GM12878 (cell line): ENCODE measurements around the gene ANTXR2. TPM values are rescaled to one million over a fixed set of nuclear protein-coding genes. Genes with fewer than 3 reads are reported as not detected.

Experiments
- ATAC-seq: fragments of 200-7000 bp; cut with Tn5 transposase; 3 replicates; pipeline ENCODE4 v1.9.1; 2020; ENCODE audit warnings: mild to moderate bottlenecking, moderate library complexity
- BruUV-seq: library from RNA; stranded (reverse); fragments of 400-500 nt; replicated peaks from 2 replicates; lab custom pipeline; 2021; lab: Mats Ljungman, UMichigan
- CTCF ChIA-PET: fragments of 300-600 bp; sonication (Branson Sonifier 250); formaldehyde crosslinking; extraction: SDS; loops from one replicate; lab custom pipeline; 2021; ENCODE audit warnings: inconsistent platforms; lab: Yijun Ruan, JAX
- POLR2A ChIA-PET: fragments of 350-600 bp; formaldehyde crosslinking; extraction: SDS; loops from one replicate; lab custom pipeline; 2021; ENCODE audit warnings: inconsistent platforms; lab: Charles Lee
- RAD21 ChIA-PET: fragments of 300-600 bp; sonication (Branson Sonifier 250); formaldehyde crosslinking; loops from one replicate; lab custom pipeline; 2023; ENCODE audit warnings: antibody characterized with exemption; ENCODE audit not compliant: unreplicated experiment; lab: Charles Lee
- SMC1A ChIA-PET: fragments of 300-600 bp; sonication (Branson Sonifier 250); formaldehyde crosslinking; loops from one replicate; lab custom pipeline; 2023; ENCODE audit not compliant: unreplicated experiment, uncharacterized antibody; lab: Charles Lee
- DNase-seq: peaks from one replicate; pipeline ENCODE4 v3.0.0-alpha.2; 2011; ENCODE audit warnings: low read depth, low spot score
- FAIRE-seq: peaks from 3 replicates; lab custom pipeline; 2011; peaks lifted over from hg19 to GRCh38; lab: Jason Lieb, UNC
- H2AFZ ChIP-seq: 2 replicates; pipeline ENCODE4 v1.6.0; 2011; ENCODE audit warnings: low read depth, low read length, control low read depth; ENCODE audit not compliant: control insufficient read depth
- H3K27ac ChIP-seq: 2 replicates; pipeline ENCODE4 v1.5.1; 2011; ENCODE audit warnings: control low read depth; ENCODE audit not compliant: control insufficient read depth, insufficient read depth
- H3K27me3 ChIP-seq, 2 experiments: replicated peaks in 1 of 2; 2 replicates each; pipeline versions ENCODE4 v1.6.0 to v1.6.1; 2011; ENCODE audit warnings: low read length in 1 of 2; ENCODE audit not compliant: control insufficient read depth in 2 of 2, insufficient read depth in 2 of 2
- H3K36me3 ChIP-seq, 2 experiments: 2 replicates each; pipeline ENCODE4 v1.5.1; 2011; ENCODE audit warnings: low read length in 1 of 2; ENCODE audit not compliant: control insufficient read depth in 2 of 2, insufficient read depth in 2 of 2
- H3K4me1 ChIP-seq: 2 replicates; pipeline ENCODE4 v1.6.1; 2011; ENCODE audit warnings: mild to moderate bottlenecking, low read length, moderate library complexity, mixed read lengths; ENCODE audit not compliant: control insufficient read depth, insufficient read depth
- H3K4me2 ChIP-seq: 2 replicates; pipeline ENCODE4 v1.6.0; 2011; ENCODE audit warnings: control low read depth; ENCODE audit not compliant: control insufficient read depth, insufficient read depth
- H3K4me3 ChIP-seq: fragments of 200-600 bp; sonication (generic); 2 replicates; pipeline ENCODE4 v1.5.1; 2016
- H3K79me2 ChIP-seq: 2 replicates; pipeline ENCODE4 v1.6.0; 2011; ENCODE audit warnings: low read length; ENCODE audit not compliant: control insufficient read depth, insufficient read depth
- H3K9ac ChIP-seq: 2 replicates; pipeline ENCODE4 v1.8.0; 2011; ENCODE audit warnings: low read length, control low read depth, mixed read lengths; ENCODE audit not compliant: control insufficient read depth, insufficient read depth
- H3K9me3 ChIP-seq: replicated peaks from 3 replicates; pipeline ENCODE4 v1.5.1; 2011; ENCODE audit warnings: mild to moderate bottlenecking, low read length; ENCODE audit not compliant: control insufficient read depth, insufficient read depth
- H4K20me1 ChIP-seq: 2 replicates; pipeline ENCODE4 v1.6.0; 2011; ENCODE audit not compliant: control insufficient read depth, insufficient read depth
- BCL3 ChIP-seq: IDR thresholded peaks from 2 replicates; pipeline ENCODE4 v1.6.1; 2011; ENCODE audit warnings: borderline replicate concordance, low read depth, mild to moderate bottlenecking, moderate library complexity, low read length; ENCODE audit not compliant: insufficient read depth, poor library complexity, severe bottlenecking
- CREB1 ChIP-seq: IDR thresholded peaks from 2 replicates; pipeline ENCODE4 v1.6.1; 2012; ENCODE audit warnings: low read depth, mild to moderate bottlenecking, inconsistent platforms
- E2F8 ChIP-seq: fragments of 450-650 bp; IDR thresholded peaks from 2 replicates; pipeline ENCODE4 v1.6.1; 2018; ENCODE audit warnings: mild to moderate bottlenecking, low read depth, moderate library complexity; ENCODE audit not compliant: partially characterized antibody
- EGR1 ChIP-seq, 2 experiments: IDR thresholded peaks; 1 replicate in 1 of 2; 2 replicates in 1 of 2; pipeline ENCODE4 v1.6.1; 2011 to 2012; ENCODE audit warnings: low read depth in 2 of 2, low read length in 2 of 2, borderline replicate concordance in 1 of 2, mild to moderate bottlenecking in 1 of 2, moderate library complexity in 1 of 2
- KAT2A ChIP-seq: conservative IDR thresholded peaks from 2 replicates; pipeline ENCODE4 v1.6.1; 2011; ENCODE audit warnings: low read depth, low read length; ENCODE audit not compliant: control insufficient read depth
- MLLT1 ChIP-seq: fragments of 450-650 bp; IDR thresholded peaks from 2 replicates; pipeline ENCODE4 v1.6.1; 2016; ENCODE audit warnings: mild to moderate bottlenecking
- MXI1 ChIP-seq: fragments of 150-350 bp; IDR thresholded peaks from 2 replicates; pipeline ENCODE4 v1.6.1; 2011; ENCODE audit warnings: low read depth, mild to moderate bottlenecking, inconsistent platforms, low read length, improper control_type of control experiment
- NR2C1 ChIP-seq: fragments of 450-650 bp; IDR thresholded peaks from 2 replicates; pipeline ENCODE4 v1.6.1; 2017; ENCODE audit warnings: antibody characterized with exemption, mild to moderate bottlenecking, moderate library complexity
- SP1 ChIP-seq: IDR thresholded peaks from one replicate; pipeline ENCODE4 v1.6.1; 2011; ENCODE audit warnings: low read depth, low read length
- STAT3 ChIP-seq: IDR thresholded peaks from 2 replicates; pipeline ENCODE4 v1.6.1; 2011; ENCODE audit warnings: low read depth, low read length, improper control_type of control experiment
- USF2 ChIP-seq: IDR thresholded peaks from 2 replicates; pipeline ENCODE4 v1.6.1; 2011; ENCODE audit warnings: low read depth, low read length, improper control_type of control experiment, borderline replicate concordance
- ZNF384 ChIP-seq: IDR thresholded peaks from 2 replicates; pipeline ENCODE4 v1.6.1; 2012; ENCODE audit warnings: low read depth, mild to moderate bottlenecking, low read length, improper control_type of control experiment, borderline replicate concordance
- ZNF687 ChIP-seq: fragments of 450-650 bp; IDR thresholded peaks from 2 replicates; pipeline ENCODE4 v1.6.1; 2017; ENCODE audit warnings: mild to moderate bottlenecking, moderate library complexity
- WGBS: methylation state at CpG from one replicate; pipeline ENCODE4 v1.1.6; 2016; ENCODE audit warnings: low lambda C conversion rate; ENCODE audit not compliant: insufficient replicate concordance, insufficient coverage; ENCODE audit errors: missing lambda C conversion rate; 5-methylcytosine and 5-hydroxymethylcytosine counted together
- in situ Hi-C: fragments of 300-500 bp; cut with MboI; formaldehyde crosslinking; loops from 9 replicates; pipeline ENCODE4 v1.14.3; 2018; ENCODE audit warnings: mixed read lengths
- intact Hi-C: fragments of 100-400 bp; cut with micrococcal nuclease; formaldehyde crosslinking; loops from one replicate; pipeline ENCODE4 v1.14.2; 2022; ENCODE audit not compliant: unreplicated experiment
- polyA plus RNA-seq, 11 experiments: library from polyadenylated mRNA; depleted of rRNA in 4 of 11; unstranded in 6 of 11; stranded (reverse) in 5 of 11; fragments of >200 nt; fragmentation: Nextera tagmentation in 4 of 11; fragmentation: Illumina TruSeq in 1 of 11; extraction: Ambion mirVana in 4 of 11; extraction: Trizol in 1 of 11; gene quantifications; 1 replicate in 1 of 11; 2 replicates in 10 of 11; pipeline versions ENCODE4 v1.2.1 to v1.2.3, GENCODE V29; 2011 to 2016; ENCODE audit warnings: inconsistent platforms in 2 of 11, missing spikeins in 2 of 11, low read depth in 1 of 11
- total RNA-seq, 4 experiments: library from RNA; depleted of rRNA in 3 of 4; stranded (reverse); fragments of >200 nt in 3 of 4; fragmentation: Illumina TruSeq in 1 of 4; extraction: Trizol in 1 of 4; gene quantifications; 2 replicates each; pipeline versions ENCODE4 v1.2.1 to v1.2.3, GENCODE V29; 2013 to 2021

The ANTXR2 gene
- total and polyA plus RNA-seq, 10 of the 15 experiments (the other 5 are each of a cell fraction or from before 2014, with no cell fraction given), result 1.4 to 8.9 (median 5.7) TPM

GRCh38 chr4:79935274-79935673, 137.8 kb downstream of the ANTXR2 start:
- Histone ChIP-seq H3K4me2 (no peak overlapping the region), H3K27me3 (no peaks in the 10 kb centered on the region), H3K79me2 (no peaks in the 10 kb centered on the region), H2AFZ (no peak overlapping the region), H3K4me1 (no peaks in the 10 kb centered on the region), H3K9me3 (no peaks in the 10 kb centered on the region), H3K4me3 (no peak overlapping the region), H4K20me1 (no peaks in the 10 kb centered on the region), H3K36me3 (no peaks in the 10 kb centered on the region), H3K27ac (no peak overlapping the region), H3K9ac (no peak overlapping the region)
- no peak for FAIRE-seq
- no TSS peak for BruUV-seq
- intact Hi-C loops (no loop called here), in situ Hi-C loops (no loop called here)
- ATAC-seq, result no peak
- WGBS, result 90% methylated on average over 1 of the region's 1 CpG
- SMC1A ChIA-PET, result no interaction called here
- CTCF ChIA-PET, result no interaction called here
- no peak for DNase-seq
- RAD21 ChIA-PET, result interaction anchor here (0.6 kb wide), 1 partner anchor 893 kb away, joined by 3 read pairs; no protein-coding TSS in a partner anchor
- POLR2A ChIA-PET, result interaction anchor here (0.5 kb wide), 1 partner anchor 32 kb away, joined by 4 read pairs; no protein-coding TSS in a partner anchor
- TF ChIP-seq EGR1 (IDR thresholded peaks at IDR 0.05; ENCODE audit: borderline replicate concordance in 1 of 2, low read depth in 2 of 2, low read length in 2 of 2) (no peak), CREB1 (no peak), ZNF384 (no peak), KAT2A (no peak), NR2C1 (no peak), E2F8 (no peak), MXI1 (no peak), SP1 (no peak), STAT3 (no peak), BCL3 (no peak), MLLT1 (no peak), USF2 (no peak), ZNF687 (no peak)
